Spleen (tissue), 11 donors: ENCODE data around the gene DMAP1. TPM values are rescaled to one million over a fixed set of nuclear protein-coding genes. Genes with fewer than 3 reads are reported as not detected.

ENCODE experiments used
- DNase-seq: peaks from one replicate; pipeline ENCODE4 v3.0.0-alpha.2; 2020
- H3K27ac ChIP-seq, 8 donors: fragments of 200-600 bp; sonication (generic) in 7 of 8; 1 replicate in 4 of 8; 2 replicates in 4 of 8; pipeline versions ENCODE4 v1.5.0 to v1.8.0; 2016 to 2021; ENCODE audit warnings: inconsistent platforms in 4 of 8, mild to moderate bottlenecking in 4 of 8, moderate library complexity in 1 of 8
- H3K27me3 ChIP-seq, 7 donors: fragments of 200-600 bp; sonication (generic) in 6 of 7; replicated peaks in 1 of 7; 1 replicate in 4 of 7; 2 replicates in 3 of 7; pipeline versions ENCODE4 v1.5.0 to v1.8.0; 2016 to 2021; ENCODE audit warnings: inconsistent platforms in 3 of 7, mild to moderate bottlenecking in 1 of 7
- H3K36me3 ChIP-seq, 6 donors: fragments of 200-600 bp; sonication (generic) in 5 of 6; 1 replicate in 4 of 6; 2 replicates in 2 of 6; pipeline versions ENCODE4 v1.5.0 to v1.8.0; 2016 to 2021; ENCODE audit warnings: inconsistent platforms in 2 of 6
- H3K4me1 ChIP-seq, 6 donors: fragments of 200-600 bp; sonication (generic) in 5 of 6; 1 replicate in 3 of 6; 2 replicates in 3 of 6; pipeline versions ENCODE4 v1.5.0 to v1.8.0; 2016 to 2021; ENCODE audit warnings: inconsistent platforms in 3 of 6
- H3K4me3 ChIP-seq, 8 donors: fragments of 200-600 bp; sonication (generic) in 7 of 8; 1 replicate in 4 of 8; 2 replicates in 4 of 8; pipeline versions ENCODE4 v1.5.0 to v1.8.0; 2016 to 2021; ENCODE audit warnings: inconsistent platforms in 4 of 8, mild to moderate bottlenecking in 4 of 8, moderate library complexity in 2 of 8
- H3K9me3 ChIP-seq, 8 donors: fragments of 200-600 bp; sonication (generic) in 7 of 8; 1 replicate in 4 of 8; 2 replicates in 4 of 8; pipeline versions ENCODE4 v1.5.0 to v1.8.0; 2016 to 2021; ENCODE audit warnings: inconsistent platforms in 4 of 8
- POLR2A ChIP-seq, 3 donors: fragments of 450-650 bp; IDR thresholded peaks; one replicate each; pipeline ENCODE4 v1.5.1; 2017; ENCODE audit warnings: antibody characterized with exemption in 3 of 3, mild to moderate bottlenecking in 1 of 3
- POLR2AphosphoS5 ChIP-seq, 3 donors: sonication (generic); formaldehyde crosslinking; IDR thresholded peaks; one replicate each; pipeline ENCODE4 v1.5.1; 2017; ENCODE audit warnings: antibody characterized with exemption in 3 of 3
- WGBS, 5 donors: extraction: QIAGEN DNeasy Blood & Tissue Kit in 3 of 5; methylation state at CpG; one replicate each; pipeline versions ENCODE4 v1.1.5 to v1.1.7; 2013 to 2018; 5-methylcytosine and 5-hydroxymethylcytosine counted together
- intact Hi-C: fragments of 100-400 bp; cut with DNase I; formaldehyde crosslinking; loops from one replicate; pipeline ENCODE4 v1.15.0; 2023; ENCODE audit warnings: low total_unique reads
- polyA plus RNA-seq, 3 donors: library from polyadenylated mRNA; stranded (reverse); fragments of 200-250 nt; gene quantifications; one replicate each; pipeline ENCODE4 v1.2.1, GENCODE V29; 2013
- total RNA-seq, 7 donors: library from RNA; depleted of rRNA in 3 of 7; stranded (reverse); fragments of >200 nt in 3 of 7; fragmentation: NEBNext Ultra II Directional in 4 of 7; extraction: Animal tissue kit (Norgen Biotek cat#: 25700) in 4 of 7; gene quantifications; one replicate each; pipeline versions ENCODE4 v1.1.0 to v1.2.1, GENCODE V29; 2016 to 2021
- TF ChIP-seq, protein P1 (sequence below), 11 experiments: fragments of 200-600 bp in 7 of 11; fragments of 450-650 bp in 4 of 11; sonication (generic) in 4 of 11; IDR thresholded peaks in 8 of 11; conservative IDR thresholded peaks in 3 of 11; 1 replicate in 7 of 11; 2 replicates in 4 of 11; pipeline versions ENCODE4 v1.4.0 to v1.8.0; 2016 to 2021; ENCODE audit warnings: antibody characterized with exemption in 11 of 11, inconsistent platforms in 4 of 11, mild to moderate bottlenecking in 1 of 11
- donor health status: healthy with polysubstance abuse.
- donor health status: DM: no; HTN: no; CAD: no; lungs with moderate emphysema.
- donor health status: DM: no; HTN: no; CAD: no.
- donor health status: Bipolar disorder and iron deficiency.
- donor health status: healthy.
- donor health status: DM: no; HTN: no; CAD: no.
- donor health status: DM: yes; HTN: yes; CAD: no.

Gene DMAP1
- total and polyA plus RNA-seq, 10 donors = 37.8 to 84.6 (median 47.3) TPM

DNA sequence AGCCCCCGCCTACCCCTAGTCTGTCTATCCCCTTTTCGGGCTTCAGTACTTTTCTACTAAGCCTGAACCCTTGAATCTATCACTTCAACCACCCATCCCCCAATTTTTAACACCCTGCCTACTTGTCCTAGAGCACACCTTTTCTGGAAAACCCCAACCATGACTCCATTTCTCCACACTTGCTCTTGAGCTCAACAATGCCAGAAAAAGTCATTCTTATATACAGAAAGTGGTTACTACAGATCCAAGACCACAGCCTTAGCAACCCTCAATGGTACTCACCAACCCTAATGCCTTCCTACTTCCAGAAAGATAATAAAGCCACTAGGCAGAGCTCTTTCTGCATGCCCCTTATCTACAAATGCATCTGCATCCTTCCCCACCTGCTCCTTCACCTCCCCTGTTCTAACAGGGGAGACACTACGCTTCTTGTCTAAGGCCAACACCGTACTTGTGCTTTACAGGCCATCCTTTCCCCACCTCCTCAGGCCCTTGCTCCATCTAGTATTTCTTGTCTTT, 41.2 kb downstream of the DMAP1 start:
- Histone ChIP-seq H3K27me3 (no peaks in the 10 kb centered on the region), H3K36me3 (peaks cover 0 to 40% (median 0%) of the 10 kb centered on the region in 6 donors), H3K27ac (no peak overlapping the region), H3K4me1 (peaks cover 0 to 19% (median 7%) of the 10 kb centered on the region in 6 donors), H3K9me3 (no peaks in the 10 kb centered on the region), H3K4me3 (no peak overlapping the region)
- intact Hi-C loops = no loop called here
- 81 to 97% (median 88%) methylated on average over 4 of the region's 4 CpGs for WGBS, 5 donors
- TF ChIP-seq POLR2A (IDR thresholded peaks at IDR 0.05) (no peak), POLR2AphosphoS5 (IDR thresholded peaks at IDR 0.05) (no peak)
- TF ChIP-seq, protein P1, sequence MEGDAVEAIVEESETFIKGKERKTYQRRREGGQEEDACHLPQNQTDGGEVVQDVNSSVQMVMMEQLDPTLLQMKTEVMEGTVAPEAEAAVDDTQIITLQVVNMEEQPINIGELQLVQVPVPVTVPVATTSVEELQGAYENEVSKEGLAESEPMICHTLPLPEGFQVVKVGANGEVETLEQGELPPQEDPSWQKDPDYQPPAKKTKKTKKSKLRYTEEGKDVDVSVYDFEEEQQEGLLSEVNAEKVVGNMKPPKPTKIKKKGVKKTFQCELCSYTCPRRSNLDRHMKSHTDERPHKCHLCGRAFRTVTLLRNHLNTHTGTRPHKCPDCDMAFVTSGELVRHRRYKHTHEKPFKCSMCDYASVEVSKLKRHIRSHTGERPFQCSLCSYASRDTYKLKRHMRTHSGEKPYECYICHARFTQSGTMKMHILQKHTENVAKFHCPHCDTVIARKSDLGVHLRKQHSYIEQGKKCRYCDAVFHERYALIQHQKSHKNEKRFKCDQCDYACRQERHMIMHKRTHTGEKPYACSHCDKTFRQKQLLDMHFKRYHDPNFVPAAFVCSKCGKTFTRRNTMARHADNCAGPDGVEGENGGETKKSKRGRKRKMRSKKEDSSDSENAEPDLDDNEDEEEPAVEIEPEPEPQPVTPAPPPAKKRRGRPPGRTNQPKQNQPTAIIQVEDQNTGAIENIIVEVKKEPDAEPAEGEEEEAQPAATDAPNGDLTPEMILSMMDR (IDR thresholded peaks at IDR 0.05 in 8 of 11, conservative IDR thresholded peaks at IDR 0.05 in 3 of 11) = no peak
- no peak for DNase-seq

DNA sequence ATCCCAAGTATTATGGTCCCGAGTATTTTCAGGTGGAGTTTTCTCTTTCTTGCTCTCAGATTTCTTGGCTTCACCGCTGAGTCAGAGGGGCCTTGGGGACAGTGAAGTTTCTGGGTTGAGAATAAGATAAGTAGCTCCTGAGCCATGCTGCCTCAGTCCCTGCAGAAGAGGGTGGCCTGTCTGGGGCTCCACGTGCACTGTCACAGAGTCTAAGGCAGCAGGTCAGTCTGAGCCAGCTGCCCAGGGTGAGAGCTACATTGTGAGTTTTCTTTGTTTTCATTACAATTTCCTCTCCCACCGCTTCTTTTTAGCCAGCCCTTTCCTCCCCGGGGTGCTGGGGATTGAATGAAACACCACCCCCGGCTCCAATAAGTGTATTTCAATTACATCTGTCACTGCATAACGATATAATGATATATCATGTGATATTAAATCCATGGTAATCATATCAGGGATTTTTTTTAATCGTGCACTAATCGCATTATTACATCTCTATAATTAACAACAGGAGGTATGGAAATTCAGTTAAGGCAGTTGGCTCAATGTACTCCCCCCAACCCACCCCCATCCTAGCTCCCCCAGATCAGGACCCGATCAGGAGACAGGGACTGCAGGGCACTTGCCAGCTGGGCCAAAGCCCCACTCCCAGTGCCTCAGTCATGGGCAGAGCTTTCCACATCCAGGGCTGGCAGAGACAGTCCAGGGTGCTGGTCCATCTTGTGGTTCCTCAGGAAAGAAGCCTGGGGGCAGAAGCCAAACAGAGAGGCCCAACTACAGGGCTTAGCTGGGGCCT, 43.7 kb downstream of the DMAP1 start:
- intact Hi-C loops = no loop called here
- DNase-seq = no peak
- WGBS, 5 donors = 92 to 95% (median 92%) methylated on average over 9 to 10 of the region's 10 CpGs

GRCh38 chr1:44259090-44259489, 45.8 kb downstream of the DMAP1 start:
- H3K36me3 ChIP-seq = peaks cover 0 to 39% (median 0%) of the 10 kb centered on the region in 6 donors
- peaks cover 4 to 35% (median 24%) of the 10 kb centered on the region in 6 donors for H3K4me1 ChIP-seq
- H3K4me3 ChIP-seq = no peak overlapping the region
- H3K27ac ChIP-seq = no peak overlapping the region
- H3K9me3 ChIP-seq = no peaks in the 10 kb centered on the region
- DNase-seq = no peak
- intact Hi-C loops = no loop called here
- TF ChIP-seq POLR2AphosphoS5 (IDR thresholded peaks at IDR 0.05) = no peak
- TF ChIP-seq POLR2A (IDR thresholded peaks at IDR 0.05) = no peak
- TF ChIP-seq, protein P1 (IDR thresholded peaks at IDR 0.05 in 8 of 11, conservative IDR thresholded peaks at IDR 0.05 in 3 of 11) = no peak
- H3K27me3 ChIP-seq = no peaks in the 10 kb centered on the region
- WGBS, 5 donors = 92 to 100% (median 98%) methylated on average over 2 of the region's 2 CpGs

More for the DNA sequence above, 43.7 kb downstream of the DMAP1 start:
- Histone ChIP-seq H3K4me1 (peaks cover 0 to 14% (median 4%) of the 10 kb centered on the region in 6 donors), H3K4me3 (no peak overlapping the region), H3K27me3 (no peaks in the 10 kb centered on the region), H3K36me3 (peaks cover 0 to 39% (median 0%) of the 10 kb centered on the region in 6 donors), H3K27ac (no peak overlapping the region), H3K9me3 (no peaks in the 10 kb centered on the region)
- TF ChIP-seq POLR2AphosphoS5 (IDR thresholded peaks at IDR 0.05) (no peak), POLR2A (IDR thresholded peaks at IDR 0.05) (no peak)
- TF ChIP-seq, protein P1 (IDR thresholded peaks at IDR 0.05 in 8 of 11, conservative IDR thresholded peaks at IDR 0.05 in 3 of 11) = no peak

- Histone ChIP-seq H3K27me3 (no peaks in the 10 kb centered on the region), H3K4me1 (peaks cover 4 to 50% (median 33%) of the 10 kb centered on the region in 6 donors), H3K9me3 (no peaks in the 10 kb centered on the region), H3K36me3 (peaks cover 0 to 32% (median 0%) of the 10 kb centered on the region in 6 donors), H3K4me3 (no peak overlapping the region), H3K27ac (no peak overlapping the region)
- intact Hi-C loops = no loop called here
- no peak for DNase-seq
- 78 to 87% (median 84%) methylated on average over 4 of the region's 4 CpGs for WGBS, 5 donors
- TF ChIP-seq, protein P1 (IDR thresholded peaks at IDR 0.05 in 8 of 11, conservative IDR thresholded peaks at IDR 0.05 in 3 of 11) = no peak
- TF ChIP-seq POLR2AphosphoS5 (IDR thresholded peaks at IDR 0.05) = no peak
- no peak for TF ChIP-seq POLR2A (IDR thresholded peaks at IDR 0.05)
Observed at GRCh38 chr1:44260792-44261170, 47.5 kb downstream of the DMAP1 start.
